GM19395 (cell line): ENCODE data around the gene SLC25A42.
A peak's percentile ranks its signal among the peaks of the same experiment; 100 is the strongest.
"Not testable (repeated sequence)": the region's sequence is repeated elsewhere in the genome, so short reads cannot be mapped to it uniquely, and the experiment has no call there.

ENCODE experiments used
- ATAC-seq: cut with Tn5 transposase; IDR thresholded peaks from one replicate; pipeline ENCODE4 v1.9.1; 2021; ENCODE audit warnings: mild to moderate bottlenecking, moderate library complexity; ENCODE audit not compliant: unreplicated experiment

SLC25A42 gene, protein sequence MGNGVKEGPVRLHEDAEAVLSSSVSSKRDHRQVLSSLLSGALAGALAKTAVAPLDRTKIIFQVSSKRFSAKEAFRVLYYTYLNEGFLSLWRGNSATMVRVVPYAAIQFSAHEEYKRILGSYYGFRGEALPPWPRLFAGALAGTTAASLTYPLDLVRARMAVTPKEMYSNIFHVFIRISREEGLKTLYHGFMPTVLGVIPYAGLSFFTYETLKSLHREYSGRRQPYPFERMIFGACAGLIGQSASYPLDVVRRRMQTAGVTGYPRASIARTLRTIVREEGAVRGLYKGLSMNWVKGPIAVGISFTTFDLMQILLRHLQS

DNA sequence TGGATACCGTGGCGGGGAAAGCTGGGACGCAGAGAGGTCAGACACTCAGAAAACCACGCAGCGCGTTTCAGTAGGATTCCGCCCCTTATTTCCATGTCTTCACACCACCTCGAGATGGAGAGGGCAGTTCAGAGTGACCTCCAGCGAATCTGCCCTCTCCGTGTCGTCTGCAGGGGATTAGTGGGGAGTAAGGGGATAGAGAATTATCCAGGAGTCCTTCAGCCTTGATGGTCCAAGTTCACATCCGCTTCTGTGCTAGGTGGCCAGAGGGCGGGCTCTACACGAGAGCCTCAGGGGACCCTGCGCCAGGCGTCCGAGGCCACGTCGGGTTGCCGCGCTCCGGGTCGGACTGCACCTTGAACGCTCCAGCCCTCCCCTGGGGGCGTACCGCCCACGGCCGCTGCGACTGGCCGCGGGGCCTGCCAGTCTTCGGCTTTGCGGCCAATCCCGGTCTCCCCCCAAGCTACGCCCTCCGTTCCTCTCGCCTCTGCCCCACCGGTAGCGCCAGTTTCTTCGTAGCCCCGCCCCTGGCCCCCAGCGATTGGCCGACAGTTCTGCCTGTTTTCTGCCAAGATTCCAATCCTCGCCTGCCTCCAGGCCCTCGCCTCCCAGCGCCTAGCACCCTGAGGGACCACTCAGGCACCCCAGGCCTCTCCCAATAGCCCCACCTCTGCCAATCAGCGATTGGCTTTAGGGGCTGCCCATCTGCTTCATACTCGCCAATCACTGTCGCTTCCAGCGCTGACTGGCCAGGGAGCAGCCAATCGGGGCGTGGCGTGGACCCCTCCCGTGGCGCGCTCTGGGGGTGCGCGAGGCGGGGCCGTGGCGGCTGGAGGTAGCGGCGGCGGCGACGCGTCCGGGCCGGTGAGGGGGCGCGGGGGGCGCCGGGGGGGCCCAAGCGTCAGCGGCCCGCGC is at the start of gene SLC25A42:
Gene SLC25A42 (plus strand): TSS at position 812 of the 915 bp plus-strand sequence. CDS start 32,131 bp downstream, outside the sequence.
- ATAC-seq: peak; percentile 96

DNA sequence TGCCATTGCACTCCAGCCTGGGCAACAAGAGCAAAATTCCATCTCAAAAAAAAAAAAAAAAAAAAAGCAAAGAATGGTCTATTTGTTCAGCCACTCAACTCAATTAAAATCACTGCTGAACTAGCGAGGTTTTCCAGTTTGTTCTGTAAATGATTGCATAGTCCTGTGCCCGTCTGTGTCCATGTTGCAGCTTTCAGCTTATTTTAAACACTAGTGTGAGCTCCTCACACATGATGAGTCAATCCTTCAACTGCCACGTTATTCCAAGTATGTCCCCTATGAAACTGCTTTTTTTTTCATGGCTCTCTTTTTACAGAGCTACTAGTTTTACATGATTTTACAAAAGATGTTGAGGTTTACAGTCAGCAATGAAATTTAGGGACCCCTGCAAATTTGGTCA is 42.7 kb upstream of the SLC25A42 start:
- ATAC-seq: no peak

DNA sequence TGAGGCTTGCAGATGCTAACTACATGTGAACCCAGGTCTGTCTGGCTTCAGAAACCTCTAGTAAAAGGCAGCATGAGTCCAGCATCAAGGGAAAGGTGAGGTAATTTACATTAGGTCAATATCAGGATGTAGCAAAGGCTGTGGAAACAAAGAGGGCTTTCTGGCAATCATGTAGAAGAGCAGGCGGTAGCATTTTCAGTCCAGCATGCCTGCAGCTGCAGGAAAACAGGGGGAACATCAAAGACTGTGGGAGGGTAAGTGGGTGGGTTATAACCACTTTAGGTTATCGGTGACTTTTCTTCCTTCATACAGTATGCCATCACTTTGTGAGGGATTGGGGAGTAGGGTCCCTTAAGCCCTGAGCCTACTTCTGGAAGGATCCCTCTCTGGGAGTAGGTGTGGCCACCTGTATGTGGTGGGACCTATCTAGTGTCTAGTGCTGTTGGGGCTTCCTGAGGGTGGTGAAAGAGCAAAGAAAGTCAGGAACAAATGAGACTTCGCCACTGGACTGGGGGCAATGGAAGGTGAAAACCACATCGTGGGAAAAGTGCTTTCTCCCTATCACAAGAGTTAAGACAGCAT is 41.3 kb upstream of the SLC25A42 start:
- ATAC-seq: no peak

DNA sequence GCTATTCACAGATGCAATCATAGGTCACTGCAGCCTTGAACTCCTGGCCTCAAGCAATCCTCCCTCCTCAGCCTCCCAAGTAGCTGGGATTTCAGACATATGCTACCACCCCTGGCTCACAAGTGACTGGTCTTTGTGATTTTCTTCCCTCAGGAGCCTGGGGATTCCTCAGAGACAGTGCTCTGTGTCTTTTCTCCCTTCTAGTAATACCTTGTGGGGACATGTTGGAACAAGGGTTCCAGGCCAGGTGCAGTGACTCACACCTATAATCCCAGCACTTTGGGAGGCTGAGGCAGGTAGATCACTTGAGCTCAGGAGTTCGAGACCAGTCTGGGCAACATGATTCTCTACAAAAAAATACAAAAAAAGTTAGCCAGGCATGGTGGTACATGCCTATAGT is 40.4 kb upstream of the SLC25A42 start:
- ATAC-seq: not testable (repeated sequence)

DNA sequence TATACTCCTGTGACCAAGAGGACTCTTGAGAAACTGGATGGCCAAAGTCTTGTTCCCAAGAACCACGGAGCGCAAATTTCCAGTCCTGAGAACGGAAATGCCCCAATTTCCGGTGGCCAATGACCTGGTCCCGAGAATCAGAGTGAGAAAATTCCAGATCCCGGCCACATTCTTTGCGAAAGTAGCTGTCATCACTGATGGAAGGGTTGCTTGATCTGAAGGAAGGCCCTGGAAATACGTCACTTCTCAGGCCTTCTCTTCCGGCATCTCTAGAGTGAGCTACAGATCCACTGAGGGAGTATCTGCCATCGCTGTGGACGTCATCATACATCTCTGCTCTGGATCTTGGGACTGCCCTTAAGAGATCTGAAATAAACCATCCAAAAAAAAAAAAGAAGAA is 37.9 kb upstream of the SLC25A42 start:
- no peak for ATAC-seq

DNA sequence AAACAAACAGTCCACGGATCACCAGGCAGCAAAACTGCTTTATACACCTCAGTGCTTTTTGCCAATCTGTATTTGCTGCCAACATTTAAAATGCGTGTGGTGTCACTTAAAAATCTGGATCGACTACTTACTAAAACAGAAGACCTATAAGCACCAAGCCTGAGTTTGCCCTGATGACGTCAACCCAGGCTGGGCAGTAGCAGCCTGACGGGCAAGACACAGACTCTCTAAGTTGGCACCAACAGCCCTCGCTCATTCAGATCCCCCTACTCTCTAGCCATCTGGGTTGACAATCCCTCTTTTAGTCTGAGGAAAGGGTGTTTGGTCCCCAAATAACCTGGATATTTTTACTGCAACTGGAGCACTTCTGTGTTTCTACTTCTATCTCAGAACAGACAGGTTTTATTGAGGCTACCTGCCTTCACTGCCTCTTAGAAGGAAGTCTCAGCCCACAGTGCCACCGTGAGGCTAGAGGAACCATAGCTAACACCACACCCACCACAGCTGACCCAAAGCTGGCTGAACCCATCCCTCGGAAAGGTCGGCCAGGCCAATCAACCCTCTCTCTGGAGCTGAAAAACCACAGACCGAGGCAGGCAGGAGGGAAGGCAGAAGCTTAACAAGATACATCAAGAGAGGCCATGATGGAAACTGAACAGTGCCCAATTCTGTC is 37.4 kb upstream of the SLC25A42 start:
- ATAC-seq: no peak

DNA sequence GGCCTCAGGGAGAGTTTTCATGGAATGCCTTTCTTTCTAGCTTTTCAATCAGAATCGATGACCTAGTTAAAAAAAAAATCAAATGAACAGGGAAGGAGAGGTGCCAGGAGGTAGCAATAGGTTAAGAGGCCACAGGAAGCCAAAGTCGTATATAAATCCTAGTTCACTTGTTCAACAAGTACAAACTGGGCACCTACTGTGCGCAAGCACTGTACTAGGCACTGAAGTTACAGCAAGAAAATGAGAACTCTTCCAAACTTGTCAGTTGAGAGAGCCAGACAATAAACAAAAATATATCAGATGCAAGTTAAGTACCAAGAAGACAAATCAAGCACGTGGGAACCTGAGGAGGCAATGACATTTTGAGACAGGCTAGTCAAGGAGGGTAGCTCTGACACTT is 36.6 kb upstream of the SLC25A42 start:
- ATAC-seq: no peak

DNA sequence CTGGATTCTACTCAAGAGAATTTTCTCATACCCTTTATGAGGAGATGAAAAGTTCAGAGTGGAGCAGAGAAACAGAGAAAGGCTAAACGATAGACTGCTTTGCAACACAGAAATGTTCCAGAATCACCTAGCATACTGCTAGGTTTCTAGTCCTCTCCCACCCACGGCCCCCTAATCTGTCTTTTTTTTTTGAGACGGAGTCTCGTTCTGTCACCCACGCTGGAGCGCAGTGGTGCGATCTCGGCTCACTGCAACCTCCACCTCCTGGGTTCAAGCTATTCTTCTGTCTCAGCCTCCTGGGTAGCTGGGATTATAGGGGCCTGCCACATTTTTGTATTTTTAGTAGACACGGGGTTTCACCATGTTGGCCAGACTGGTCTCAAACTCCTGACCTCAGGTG is 35.3 kb upstream of the SLC25A42 start:
- ATAC-seq: no peak

DNA sequence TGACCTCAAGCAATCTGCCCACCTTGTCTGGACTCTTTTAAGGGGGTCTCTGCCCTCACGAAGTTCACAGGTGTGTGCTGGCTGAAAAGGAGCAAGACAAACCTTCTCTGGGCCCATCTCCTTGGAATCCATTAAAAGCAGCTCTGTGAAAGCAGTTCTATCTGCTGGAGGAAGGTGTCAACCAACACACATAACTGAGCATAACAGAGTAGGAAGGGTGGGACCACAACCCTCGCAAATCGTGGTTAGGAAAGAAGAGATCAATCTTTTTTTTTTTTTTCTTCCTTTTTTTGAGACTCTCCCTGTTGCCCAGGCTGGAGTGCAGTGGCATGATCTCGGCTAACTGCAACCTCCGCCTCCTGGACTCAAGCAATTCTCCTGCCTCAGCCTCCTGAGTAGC is 31.9 kb upstream of the SLC25A42 start:
- no peak for ATAC-seq

DNA sequence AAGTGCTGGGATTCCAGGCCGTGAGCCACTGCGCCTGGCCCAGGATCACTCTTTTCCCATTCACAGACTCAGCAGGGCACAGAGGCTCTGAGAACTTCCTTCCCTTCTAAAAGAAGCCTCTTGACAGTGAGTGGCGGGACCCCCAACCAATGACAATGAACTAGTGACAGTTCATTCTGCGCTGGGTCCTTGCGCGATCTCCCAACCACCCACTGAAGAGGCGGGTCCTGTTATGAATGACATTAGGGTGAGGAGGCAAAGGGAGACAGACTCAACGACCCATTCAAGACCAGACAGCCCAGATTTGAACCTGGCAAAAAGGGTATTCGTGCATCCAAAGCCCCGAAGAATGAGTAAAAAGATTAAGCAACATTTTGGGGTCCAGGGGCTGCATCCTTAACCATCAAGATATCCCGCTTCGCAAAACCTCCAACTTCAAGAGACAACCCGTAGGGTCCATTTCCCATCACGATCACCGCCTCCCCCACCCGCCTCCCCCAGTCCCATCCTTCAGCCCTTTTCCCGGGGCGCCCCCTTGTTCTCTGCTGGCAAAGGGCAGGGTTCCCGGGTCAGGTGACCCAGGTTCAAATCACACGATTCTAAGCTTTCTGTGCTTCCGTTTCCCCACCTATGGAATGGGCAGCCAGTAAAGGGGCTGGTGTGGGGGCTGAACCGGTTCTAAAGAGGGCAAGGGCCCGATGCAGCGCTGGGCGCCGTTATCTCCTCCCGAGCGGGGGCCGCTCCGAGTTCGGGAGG is 31.2 kb upstream of the SLC25A42 start:
- peak; percentile 59 for ATAC-seq

DNA sequence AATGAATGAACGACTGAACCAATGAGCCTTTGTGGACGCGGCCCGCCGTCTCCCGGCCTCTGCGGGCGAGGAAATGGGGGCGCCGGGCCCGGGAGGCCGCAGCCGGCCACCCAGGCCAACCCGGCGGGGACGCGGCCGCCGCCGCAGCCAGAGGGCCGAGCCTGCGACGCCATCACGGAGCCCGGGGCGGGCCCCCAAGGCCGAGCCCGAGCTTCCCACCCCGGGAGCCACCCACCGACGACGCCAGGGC is 30.7 kb upstream of the SLC25A42 start:
- ATAC-seq: peak; percentile 20

DNA sequence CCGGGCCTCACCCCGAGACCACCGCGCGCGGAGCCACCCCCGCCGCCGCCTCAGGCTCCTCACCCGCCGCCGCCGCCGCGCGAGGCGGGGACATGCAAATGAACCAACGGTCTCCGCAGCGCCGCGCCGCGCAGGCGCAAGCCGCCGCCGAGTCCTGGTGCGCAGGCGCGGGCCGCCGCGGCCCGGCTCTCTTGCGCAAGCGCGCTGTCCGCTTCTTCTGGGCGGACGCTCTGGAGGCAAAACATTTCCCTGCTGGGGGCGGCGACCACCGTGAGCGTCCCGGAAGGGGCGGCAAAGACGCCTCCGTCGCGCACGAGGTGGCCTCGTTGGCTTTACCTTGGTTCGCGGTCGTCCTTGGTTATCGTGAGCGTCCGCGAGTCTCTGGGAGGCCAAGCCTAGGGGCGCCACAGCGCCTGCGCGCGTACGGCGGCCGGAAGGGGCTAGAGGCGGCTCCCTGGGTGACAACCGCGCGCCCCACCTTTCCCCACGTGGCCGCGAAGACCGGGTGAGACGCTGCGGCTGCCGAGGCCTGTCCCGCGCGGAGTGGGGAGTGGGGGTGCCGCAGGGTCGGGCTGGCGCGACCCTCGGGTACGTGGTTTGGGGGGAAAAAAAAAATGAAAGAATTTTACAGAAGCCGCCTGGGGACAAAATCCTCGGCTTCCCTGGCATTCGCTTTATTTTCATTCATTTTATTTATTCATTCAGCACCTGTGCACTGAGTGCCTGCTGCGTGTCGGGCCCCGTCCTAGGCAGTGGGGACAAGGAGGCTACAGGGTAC is 30.2 kb upstream of the SLC25A42 start, which contains the start of the genes ARMC6 and SUGP2:
Gene ARMC6 (plus strand): TSS at position 178 of the 778 bp plus-strand sequence. CDS start 607 bp downstream, outside the sequence.
Gene SUGP2 (minus strand): TSS at position 92 of the 778 bp plus-strand sequence. CDS start 2,446 bp downstream, outside the sequence.
- peak; percentile 76 for ATAC-seq

DNA sequence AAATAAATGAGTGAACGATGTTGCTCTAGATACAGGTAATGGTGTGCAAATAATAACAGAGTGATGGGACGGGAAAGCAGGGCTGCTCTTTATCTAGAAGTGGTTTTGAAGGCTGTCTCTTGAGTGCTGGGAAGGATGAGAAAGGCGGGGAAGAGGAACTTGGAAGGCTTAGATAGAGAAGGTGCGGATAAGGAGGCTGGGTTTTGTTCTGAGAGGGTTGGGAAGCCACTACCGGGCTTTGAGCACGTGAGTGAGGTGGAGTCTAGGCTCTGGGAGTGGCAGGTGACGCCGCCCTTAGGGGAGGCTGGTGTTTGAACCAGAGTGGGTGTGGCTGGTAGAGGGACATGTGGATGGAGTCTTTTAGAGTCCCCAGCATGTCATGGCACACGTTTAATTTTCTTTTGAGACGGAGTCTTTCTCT is 29.6 kb upstream of the SLC25A42 start:
- peak; percentile 51 for ATAC-seq

DNA sequence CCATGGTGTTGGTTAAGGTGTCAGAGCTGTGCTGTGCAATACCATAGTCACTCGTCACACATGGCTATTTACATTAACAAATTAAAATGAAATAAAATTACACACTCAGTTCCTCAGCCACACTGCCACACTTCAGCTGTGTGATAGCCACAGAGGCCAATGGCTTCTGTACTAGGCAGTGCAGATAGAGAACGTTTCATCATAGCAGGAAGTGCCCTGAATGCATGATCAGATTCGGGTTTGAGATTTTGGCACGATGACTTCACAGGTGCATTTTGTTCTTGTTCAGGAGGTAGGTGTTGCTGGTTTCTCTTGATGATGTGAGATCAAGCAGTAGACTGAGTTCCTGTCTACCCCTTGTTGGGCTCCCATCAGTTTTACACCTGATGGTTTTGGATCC is 23.9 kb upstream of the SLC25A42 start:
- ATAC-seq: no peak

DNA sequence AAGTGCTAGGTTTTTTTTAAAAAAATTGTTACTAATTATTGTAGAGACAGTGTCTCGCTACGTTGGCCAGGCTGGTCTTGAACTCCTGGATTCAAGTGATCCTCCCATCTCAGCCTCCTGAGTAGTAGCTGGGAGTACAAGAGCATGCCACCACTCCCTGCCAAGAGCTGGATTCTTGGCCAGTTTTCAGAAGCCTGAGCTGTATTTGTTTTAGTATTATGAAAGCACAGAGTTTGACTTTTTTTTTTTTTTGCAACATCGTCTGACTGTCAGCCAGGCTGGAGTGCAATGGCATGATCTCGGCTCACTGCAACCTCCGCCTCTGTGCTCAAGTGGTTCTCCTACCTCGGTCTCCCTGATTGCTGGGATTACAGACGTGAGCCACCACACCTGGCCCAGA is 23.4 kb upstream of the SLC25A42 start:
- ATAC-seq: no peak

DNA sequence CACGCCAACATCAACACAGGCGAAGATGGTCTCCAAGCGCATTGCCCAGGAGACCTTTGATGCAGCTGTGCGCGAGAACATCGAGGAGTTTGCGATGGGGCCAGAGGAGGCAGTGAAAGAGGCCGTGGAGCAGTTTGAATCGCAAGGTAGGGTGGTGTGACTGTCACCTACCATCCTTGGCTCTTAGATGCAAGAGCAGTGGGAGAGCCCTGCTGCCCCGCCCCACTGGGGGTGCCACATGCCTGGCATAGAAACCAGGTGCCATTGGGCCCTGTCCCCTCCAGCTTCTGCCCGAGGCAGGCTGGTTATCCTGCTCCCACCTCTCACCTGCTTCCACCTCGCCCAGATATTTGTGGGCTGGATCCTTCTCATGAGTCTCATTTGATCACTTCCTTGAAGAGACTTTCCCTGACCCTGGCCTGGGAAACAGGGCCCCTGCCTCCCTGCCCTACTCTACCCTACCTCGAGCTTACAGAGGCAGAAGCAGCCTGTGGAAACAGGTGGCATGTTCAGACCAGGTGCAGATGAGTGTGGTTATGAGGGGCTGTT is 21.0 kb upstream of the SLC25A42 start:
- no peak for ATAC-seq

DNA sequence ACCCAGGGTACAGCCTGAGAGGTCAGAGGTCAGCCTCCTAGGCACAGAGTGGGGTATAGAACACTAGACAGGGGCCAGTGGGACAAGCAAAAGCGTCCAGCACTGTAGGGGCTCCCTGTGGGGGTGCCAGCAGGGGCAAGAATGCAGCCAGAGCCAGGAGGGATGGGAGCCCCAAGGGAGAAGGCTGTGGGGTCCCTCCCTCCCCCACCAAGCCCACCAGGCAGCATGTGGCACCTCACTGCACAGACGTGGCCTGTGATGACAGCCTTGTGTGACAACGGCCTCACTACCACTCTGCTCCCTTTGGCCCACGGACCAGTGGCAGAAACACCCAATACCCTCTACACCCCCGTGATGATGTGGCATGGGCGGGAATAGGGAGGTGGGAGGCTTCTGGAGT is 20.3 kb upstream of the SLC25A42 start:
- no peak for ATAC-seq

DNA sequence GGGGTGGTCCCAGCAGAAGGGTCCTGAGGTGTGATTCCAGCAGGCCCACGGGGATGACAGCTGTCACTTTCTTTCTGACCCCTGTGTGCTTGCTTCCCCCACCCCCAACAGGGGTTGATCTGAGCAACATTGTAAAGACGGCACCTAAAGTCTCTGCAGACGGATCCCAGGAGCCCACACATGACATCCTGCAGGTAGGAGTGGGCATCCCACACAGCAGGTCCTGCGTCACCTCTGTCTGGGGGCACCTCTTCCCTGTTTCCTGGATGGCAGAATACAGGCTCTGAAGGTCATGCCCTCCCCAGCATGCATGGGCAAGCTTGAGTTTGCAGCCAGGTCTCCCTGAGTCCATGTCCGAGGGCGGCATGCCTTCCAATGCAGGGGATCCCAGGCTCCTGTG is 19.9 kb upstream of the SLC25A42 start:
- no peak for ATAC-seq

DNA sequence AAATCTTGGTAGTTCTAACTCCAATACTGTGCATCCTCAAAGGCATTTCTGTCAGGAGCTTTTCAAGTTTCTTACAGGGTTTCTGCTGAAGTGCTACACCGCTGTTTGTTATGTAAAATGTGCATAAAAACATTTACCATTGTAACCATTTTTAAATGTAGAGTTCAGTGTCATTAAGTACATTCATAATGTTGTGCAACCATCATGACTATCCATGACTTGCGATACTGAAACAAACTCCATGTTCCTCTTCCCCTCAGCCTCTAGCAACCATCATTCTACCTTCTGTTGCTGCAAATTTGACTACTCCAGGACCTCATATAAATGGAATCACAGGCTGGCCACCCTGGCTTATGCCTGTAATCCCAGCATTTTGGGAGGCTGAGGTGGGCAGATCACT is 14.4 kb upstream of the SLC25A42 start:
- no peak for ATAC-seq
